HT-29 (cell line): ENCODE results near the gene PPP4R3A. TPM values are rescaled to one million over a fixed set of nuclear protein-coding genes. Genes with fewer than 3 reads are reported as not detected.
"Not testable (repeated sequence)": the region's sequence is repeated elsewhere in the genome, so short reads cannot be mapped to it uniquely, and the experiment has no call there.

ENCODE experiments used
- DNase-seq: peaks from one replicate; pipeline ENCODE4 v3.0.0-alpha.2; 2015; ENCODE audit warnings: low spot score
- total RNA-seq: library from RNA; depleted of rRNA; stranded (reverse); fragments of >200 nt; shearing (Covaris generic); gene quantifications from 2 replicates; pipeline ENCODE4 v1.2.3, GENCODE V29; 2014

The PPP4R3A gene
- total RNA-seq, 1 experiment from 2014 or later, result 27.8 TPM

GRCh38 chr14:91439345-91439744 is 70.8 kb downstream of the PPP4R3A start:
- no peak for DNase-seq

DNA sequence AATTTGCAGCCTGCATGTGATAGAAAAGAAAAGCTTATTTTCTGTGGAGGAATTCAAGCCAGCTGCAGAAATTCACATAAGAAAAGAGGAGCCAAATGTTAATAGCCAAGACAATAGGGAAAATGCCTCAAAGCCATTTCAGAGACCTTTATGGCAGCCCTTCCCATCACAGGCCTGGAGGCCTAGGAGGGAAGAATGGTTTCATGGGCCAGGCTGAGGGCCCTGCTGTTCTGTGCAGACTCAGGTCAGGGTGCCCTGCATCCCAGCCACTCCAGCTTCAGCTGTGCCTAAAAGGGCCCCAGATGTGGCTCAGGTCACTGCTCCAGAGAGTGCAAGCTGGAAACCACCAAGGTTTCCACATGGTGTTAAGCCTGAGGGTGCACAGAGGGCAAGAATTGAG is 71.3 kb downstream of the PPP4R3A start:
- no peak for DNase-seq

DNA sequence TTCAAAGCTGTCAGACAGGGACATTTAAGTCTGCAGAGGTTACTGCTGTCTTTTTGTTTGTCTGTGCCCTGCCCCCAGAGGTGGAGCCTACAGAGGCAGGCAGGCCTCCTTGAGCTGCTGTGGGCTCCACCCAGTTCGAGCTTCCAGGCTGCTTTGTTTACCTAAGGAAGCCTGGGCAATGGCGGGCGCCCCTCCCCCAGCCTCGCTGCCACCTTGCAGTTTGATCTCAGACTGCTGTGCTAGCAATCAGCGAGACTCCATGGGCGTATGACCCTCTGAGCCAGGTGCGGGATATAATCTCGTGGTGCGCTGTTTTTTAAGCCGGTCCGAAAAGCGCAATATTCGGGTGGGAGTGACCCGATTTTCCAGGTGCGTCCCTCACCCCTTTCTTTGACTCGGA is 73.8 kb downstream of the PPP4R3A start:
- DNase-seq, result not testable (repeated sequence)

DNA sequence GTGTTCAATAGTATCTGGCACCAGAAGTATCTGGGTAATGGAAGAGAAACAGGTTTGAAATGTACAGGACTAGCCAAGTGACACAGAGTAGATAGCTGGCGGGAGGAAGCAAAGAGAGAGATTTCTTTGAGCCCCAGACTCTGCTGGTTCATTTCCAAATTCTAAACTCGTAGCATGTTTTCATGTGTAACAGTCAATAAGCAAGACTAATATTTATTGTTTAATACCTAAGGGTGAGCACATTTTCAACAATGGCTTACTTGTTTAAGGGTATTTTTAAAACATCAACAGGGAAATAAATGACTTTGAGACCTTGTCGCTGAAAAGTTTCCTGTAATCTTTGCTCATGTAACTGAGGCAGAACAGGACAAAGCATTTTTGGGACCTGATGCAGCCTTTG is 80.7 kb downstream of the PPP4R3A start:
- DNase-seq, result no peak

GRCh38 chr14:91428931-91429330 is 81.2 kb downstream of the PPP4R3A start:
- not testable (repeated sequence) for DNase-seq

- not testable (repeated sequence) for DNase-seq
Measured at GRCh38 chr14:91425531-91425944, 84.6 kb downstream of the PPP4R3A start.

DNA sequence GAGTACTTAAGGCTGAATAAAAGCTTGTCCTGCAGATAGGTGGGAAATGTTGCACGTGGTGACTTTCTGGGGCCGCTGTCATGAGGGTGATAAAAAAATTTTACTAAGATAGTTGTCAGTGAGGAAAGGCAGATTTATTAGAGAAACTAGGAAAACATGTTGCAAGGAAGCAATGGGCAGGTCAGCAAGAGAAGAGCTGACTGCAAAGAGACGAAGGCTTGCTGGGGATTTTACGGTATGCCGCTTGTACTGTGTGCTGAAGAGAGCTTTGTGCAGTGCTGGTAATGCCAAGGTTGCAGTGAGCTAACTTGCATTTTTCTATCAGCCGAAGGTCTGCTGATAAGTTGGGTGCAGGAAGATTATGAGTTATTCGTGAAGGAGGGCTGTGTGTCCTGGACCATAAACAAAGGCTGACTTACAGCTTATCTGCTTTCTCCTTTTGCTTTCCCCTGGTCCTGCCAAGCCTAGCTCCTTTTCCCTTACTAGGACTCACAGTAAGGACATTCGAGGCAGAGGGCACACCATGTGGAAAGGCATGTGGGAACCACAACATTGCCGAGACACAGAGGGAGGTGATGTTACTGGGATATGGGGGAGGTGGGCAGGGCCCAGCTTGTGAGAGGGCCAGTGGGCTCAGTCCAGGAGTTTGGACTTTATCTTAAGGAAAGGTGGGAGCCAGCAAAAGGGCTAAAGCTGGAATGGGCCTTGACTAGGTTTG is 85.1 kb downstream of the PPP4R3A start:
- no peak for DNase-seq

DNA sequence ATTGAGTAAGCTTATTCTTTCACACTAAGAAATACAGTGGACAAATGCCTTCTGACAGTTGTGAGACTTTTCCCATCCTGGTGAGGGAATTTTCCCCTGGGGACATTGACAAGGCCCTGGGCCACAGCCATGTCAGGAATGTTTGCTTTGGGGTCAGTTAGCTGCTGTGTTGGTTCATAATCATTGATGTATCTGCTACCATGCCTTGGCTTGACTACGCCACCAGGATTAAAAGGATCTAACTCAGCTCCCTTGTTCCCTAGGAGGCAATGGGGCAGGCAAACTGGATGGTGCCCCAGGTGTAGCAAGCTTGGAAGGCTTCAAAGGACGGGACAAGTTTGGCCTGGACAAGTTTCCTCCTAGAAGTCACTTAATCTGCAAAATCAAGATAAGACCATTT is 89.4 kb downstream of the PPP4R3A start:
- DNase-seq, result no peak

GRCh38 chr14:91419451-91419850 is 90.7 kb downstream of the PPP4R3A start:
- no peak for DNase-seq

DNA sequence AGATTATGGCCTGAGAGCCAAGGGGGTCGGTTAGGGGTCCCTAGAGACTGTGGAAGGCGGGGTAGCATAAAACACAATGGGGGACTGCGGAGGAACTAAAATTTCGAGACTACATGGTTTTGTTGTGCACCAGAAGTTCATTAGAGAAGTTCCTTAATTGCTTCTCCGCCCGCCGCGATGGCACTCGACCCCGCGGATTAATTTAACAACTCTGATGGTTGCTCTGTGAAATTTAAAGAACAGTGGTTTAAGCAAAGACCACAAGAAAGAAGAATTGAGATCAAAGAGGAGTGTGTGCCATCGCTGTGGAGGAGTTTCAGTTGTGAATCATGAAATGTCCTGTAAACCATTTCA is 91.1 kb downstream of the PPP4R3A start:
- DNase-seq, result no peak

DNA sequence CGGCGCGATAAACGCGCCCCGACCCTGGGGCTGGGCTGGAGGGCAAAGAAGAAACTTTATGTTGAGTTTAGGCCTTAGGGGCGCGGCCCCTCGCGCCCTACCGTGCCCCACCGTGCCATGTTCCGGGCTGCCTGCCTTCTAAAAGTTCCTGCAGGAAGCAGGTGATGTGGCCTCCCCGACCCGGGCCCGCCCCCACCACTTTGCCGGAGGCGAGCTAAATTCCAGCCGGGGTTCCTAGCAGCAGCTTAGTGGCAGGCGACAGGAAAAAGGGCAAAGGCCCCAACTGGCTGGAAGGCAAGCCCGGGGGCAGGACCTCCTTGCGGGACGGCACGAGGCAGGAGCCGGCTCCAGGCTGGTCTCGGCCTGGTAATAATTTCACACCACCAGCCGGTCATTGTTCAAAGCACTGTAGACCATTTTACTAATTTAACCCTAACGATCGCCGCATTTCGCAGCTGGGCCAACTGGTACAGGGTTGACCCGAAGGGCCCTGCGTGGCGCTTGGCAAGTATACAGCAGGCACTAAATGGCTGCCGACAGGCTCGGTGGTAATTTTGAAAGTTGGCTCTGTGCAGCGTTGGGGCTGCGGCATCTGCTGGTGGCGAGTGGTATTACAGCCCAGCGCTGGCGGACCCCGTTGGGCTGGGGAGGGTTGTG is 91.6 kb downstream of the PPP4R3A start:
- DNase-seq, result peak; percentile 57

DNA sequence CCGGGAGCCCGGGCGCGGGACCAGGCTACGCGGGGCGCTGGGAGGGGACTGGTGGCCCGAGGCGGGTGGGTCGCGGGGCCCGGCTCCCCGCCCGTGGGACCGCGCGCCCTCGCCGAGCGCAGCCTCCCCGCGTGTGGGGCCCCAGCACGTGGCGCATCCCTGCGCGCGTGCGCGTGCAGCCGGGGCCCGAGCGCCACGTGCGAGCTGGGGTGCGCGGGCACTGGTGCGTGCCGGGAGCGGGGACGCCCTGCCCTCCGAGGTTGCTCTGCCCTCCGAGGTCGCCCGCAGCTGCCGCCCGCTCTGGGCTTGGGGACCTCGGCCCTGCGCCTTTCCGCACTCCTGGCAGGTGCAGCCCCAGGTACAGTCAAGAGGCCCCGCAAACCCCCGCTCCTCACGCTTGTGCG is 92.1 kb downstream of the PPP4R3A start:
- peak; percentile 60 for DNase-seq

- peak; percentile 70 for DNase-seq
Measured at GRCh38 chr14:91417120-91417982, 92.8 kb downstream of the PPP4R3A start, which contains the start of gene CCDC88C. Gene CCDC88C (minus strand): TSS chr14:91417820. CDS start chr14:91417690, 130 bp downstream.

- peak; percentile 29 for DNase-seq
Measured at GRCh38 chr14:91416744-91417119, 93.4 kb downstream of the PPP4R3A start.

DNA sequence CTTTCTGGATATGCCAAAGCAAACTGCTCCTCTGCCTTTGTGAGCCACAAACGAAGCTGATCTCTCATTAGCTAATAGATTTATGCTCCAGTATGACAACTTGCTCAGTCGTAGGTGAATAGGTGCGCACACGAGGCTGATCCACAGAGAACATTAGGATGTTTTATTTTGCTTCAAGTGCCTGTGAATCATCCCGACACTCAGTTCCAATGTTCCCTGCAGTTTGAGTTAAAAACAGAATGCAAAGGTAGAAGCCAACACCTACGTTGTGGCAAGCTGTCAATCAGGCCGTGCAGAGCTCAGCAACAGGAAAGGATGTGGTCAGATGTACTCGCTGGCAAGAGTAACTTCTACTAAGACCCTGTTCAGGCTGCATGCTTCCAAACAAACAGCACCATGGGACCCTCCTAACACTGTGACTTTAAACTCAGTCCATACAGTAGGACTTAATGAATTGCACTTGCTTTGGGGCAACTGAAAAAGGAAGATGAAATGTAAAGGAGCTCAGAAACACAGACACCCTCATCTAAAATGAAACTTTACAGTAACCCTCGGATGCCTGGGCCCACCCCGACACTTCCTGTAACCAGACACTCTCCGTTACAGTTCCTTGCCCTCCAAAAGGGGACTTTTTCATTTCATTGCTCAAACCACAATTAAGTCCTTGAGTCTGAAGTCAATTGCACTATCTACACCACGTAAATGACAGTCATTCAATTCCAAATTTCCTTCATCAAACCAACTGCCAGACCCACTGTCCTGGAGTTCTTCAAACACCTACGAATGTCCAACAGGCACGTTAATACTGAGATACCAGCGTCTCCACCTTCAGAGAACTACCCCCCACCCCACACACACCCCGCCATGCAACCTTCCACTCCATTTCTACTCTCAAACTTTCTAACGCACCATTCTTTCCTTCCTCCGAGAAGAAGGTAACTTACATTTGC is 94.0 kb downstream of the PPP4R3A start:
- peak; percentile 23 for DNase-seq

GRCh38 chr14:91414475-91414833 is 95.7 kb downstream of the PPP4R3A start:
- no peak for DNase-seq

GRCh38 chr14:91413547-91414474 is 96.3 kb downstream of the PPP4R3A start:
- peak; percentile 32 for DNase-seq

- no peak for DNase-seq
Measured at GRCh38 chr14:91412939-91413338, 97.2 kb downstream of the PPP4R3A start.

DNA sequence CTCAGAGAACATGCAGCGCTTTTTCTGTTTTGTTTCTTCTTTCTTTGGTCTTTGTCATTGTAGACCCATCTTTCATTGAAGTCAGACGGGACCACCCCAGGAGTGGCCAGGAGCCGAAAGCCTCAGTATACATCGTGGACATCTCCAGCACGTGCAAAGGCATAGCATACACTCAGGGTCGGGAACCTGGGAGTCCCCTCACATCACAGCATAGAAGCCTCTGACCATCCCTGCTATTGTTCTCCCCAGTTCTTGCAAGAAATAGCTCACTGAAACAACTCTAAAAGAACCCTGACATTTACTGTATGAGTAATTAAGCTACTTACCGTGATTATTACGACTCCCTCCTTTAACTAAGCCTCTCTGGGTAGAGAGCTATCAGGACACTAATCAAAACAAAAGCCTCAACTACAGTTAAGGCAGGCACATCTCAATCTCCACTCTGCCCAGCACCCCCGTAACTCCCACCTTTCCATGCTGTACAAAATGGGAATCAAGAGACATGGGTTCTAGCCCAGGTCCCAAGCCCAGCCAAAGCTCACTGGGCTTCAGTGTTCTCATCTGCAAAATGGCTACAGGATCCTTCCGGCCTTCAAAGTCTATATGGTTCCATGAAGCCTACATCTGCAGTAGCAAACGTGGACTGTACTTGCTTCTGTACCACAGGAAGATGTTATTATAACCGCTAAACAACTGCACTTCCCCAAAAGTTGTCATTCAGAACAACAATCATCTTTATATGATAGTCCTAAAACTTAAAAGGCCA is 99.2 kb downstream of the PPP4R3A start:
- DNase-seq, result no peak
